ENCODE data around the gene CLECL1. TPM values are rescaled to one million over a fixed set of nuclear protein-coding genes. Genes with fewer than 3 reads are reported as not detected.

CLECL1 gene
- polyA plus RNA-seq (2013, experiment 1 of 2) = not detected
- not detected for polyA plus RNA-seq (2013, experiment 2 of 2)

DNA sequence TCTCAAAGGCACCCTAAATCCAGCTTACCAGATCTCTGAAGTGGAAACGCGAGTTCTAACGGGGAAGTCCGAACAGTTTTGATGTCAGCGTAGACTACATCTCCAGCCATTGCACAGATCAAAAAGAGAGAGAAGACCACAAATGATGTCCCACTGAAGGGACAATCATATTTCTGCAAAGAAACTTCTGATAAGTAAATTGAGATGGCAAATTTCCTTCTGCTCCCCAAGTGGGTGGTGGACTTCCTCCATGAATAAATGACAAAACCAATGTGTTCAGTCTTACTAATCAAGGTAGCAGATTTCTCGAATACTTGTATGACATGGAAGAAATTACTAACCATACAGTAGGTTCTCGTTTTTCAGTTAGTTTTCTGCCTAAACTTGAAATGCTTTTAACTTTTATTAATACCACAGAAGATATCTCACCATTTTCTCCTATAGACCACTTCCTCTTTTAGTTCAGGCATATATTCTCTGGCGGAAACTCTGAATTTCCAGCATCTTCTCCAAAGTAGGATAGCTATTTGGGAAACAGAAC, at the start of gene CLECL1:
CLECL1 (minus strand) TSS at position 177 of the 541 bp plus-strand sequence.
- no peak for DNase-seq (ENCODE audit: low spot score)
- H3K4me2 ChIP-seq (ENCODE audit: insufficient read depth, low read length, poor library complexity, severe bottlenecking) = no peak within 1 kb of the TSS
- no peak within 1 kb of the TSS for H3K18ac ChIP-seq (ENCODE audit: low read length)
- no peaks in the 10 kb centered on the region for H3K9me3 ChIP-seq (replicated peaks in 1 of 2; ENCODE audit: control insufficient read depth in 2 of 2, insufficient read depth in 1 of 2, low read depth in 1 of 2, low read length in 2 of 2)
- H2AK5ac ChIP-seq (ENCODE audit: low read depth, low read length) = no peak within 1 kb of the TSS
- H3K23ac ChIP-seq (ENCODE audit: low read depth, low read length, poor library complexity) = no peak within 1 kb of the TSS
- H3K27me3 ChIP-seq (ENCODE audit: control insufficient read depth in 3 of 3, insufficient read depth in 3 of 3, low read depth in 1 of 3, low read length in 3 of 3) = no peaks in the 10 kb centered on the region
- H3K4me1 ChIP-seq (ENCODE audit: control insufficient read depth in 2 of 2, insufficient read depth in 1 of 2, low read depth in 1 of 2, low read length in 2 of 2) = no peaks in the 10 kb centered on the region
- H3K36me3 ChIP-seq (replicated peaks in 1 of 2; ENCODE audit: control insufficient read depth in 2 of 2, insufficient read depth in 2 of 2, low read length in 2 of 2) = no peaks in the 10 kb centered on the region
- no peak within 1 kb of the TSS for H3K4ac ChIP-seq (ENCODE audit: low read length)
- no peak within 1 kb of the TSS for H2BK5ac ChIP-seq (ENCODE audit: low read length)
- no peak within 1 kb of the TSS for H4K8ac ChIP-seq (ENCODE audit: low read depth, low read length)
- no peak within 1 kb of the TSS for H3K4me3 ChIP-seq (ENCODE audit: low read length in 2 of 2)
- no peak within 1 kb of the TSS for H3K27ac ChIP-seq (replicated peaks; ENCODE audit: low read length)
- H2BK15ac ChIP-seq (ENCODE audit: low read length) = no peak within 1 kb of the TSS
- H2BK120ac ChIP-seq (ENCODE audit: low read depth, low read length) = no peak within 1 kb of the TSS
- no peak within 1 kb of the TSS for H3K14ac ChIP-seq (ENCODE audit: low read length)
- no peaks in the 10 kb centered on the region for H3K79me1 ChIP-seq (ENCODE audit: low read depth, low read length)
- no peak within 1 kb of the TSS for H2AFZ ChIP-seq (ENCODE audit: low read length)
- no peak within 1 kb of the TSS for H3K9ac ChIP-seq (ENCODE audit: low read depth, low read length, poor library complexity)
- no peak within 1 kb of the TSS for H4K91ac ChIP-seq (ENCODE audit: low read depth, low read length, poor library complexity)
- WGBS, 2 donors (ENCODE audit: extremely low coverage in 2 of 2, insufficient read length in 2 of 2, insufficient replicate concordance in 1 of 2) = no CpG with 5 or more reads among the region's 8 CpGs
- no peak within 1 kb of the TSS for H2BK12ac ChIP-seq (ENCODE audit: low read length)

- H2BK15ac ChIP-seq (ENCODE audit: low read length) = no peak overlapping the region
- H3K9me3 ChIP-seq (replicated peaks in 1 of 2; ENCODE audit: control insufficient read depth in 2 of 2, insufficient read depth in 1 of 2, low read depth in 1 of 2, low read length in 2 of 2) = no peaks in the 10 kb centered on the region
- no peak overlapping the region for H3K4ac ChIP-seq (ENCODE audit: low read length)
- H3K4me2 ChIP-seq (ENCODE audit: insufficient read depth, low read length, poor library complexity, severe bottlenecking) = no peak overlapping the region
- no CpG with 5 or more reads among the region's 2 CpGs for WGBS, 2 donors (ENCODE audit: extremely low coverage in 2 of 2, insufficient read length in 2 of 2, insufficient replicate concordance in 1 of 2)
- H3K27ac ChIP-seq (replicated peaks; ENCODE audit: low read length) = no peak overlapping the region
- DNase-seq (ENCODE audit: low spot score) = no peak
- H3K36me3 ChIP-seq (replicated peaks in 1 of 2; ENCODE audit: control insufficient read depth in 2 of 2, insufficient read depth in 2 of 2, low read length in 2 of 2) = no peaks in the 10 kb centered on the region
- no peak overlapping the region for H3K14ac ChIP-seq (ENCODE audit: low read length)
- no peak overlapping the region for H3K23ac ChIP-seq (ENCODE audit: low read depth, low read length, poor library complexity)
- no peak overlapping the region for H3K4me3 ChIP-seq (ENCODE audit: low read length in 2 of 2)
- no peak overlapping the region for H2BK12ac ChIP-seq (ENCODE audit: low read length)
- H2BK5ac ChIP-seq (ENCODE audit: low read length) = no peak overlapping the region
- H2BK120ac ChIP-seq (ENCODE audit: low read depth, low read length) = no peak overlapping the region
- H3K18ac ChIP-seq (ENCODE audit: low read length) = no peak overlapping the region
- no peaks in the 10 kb centered on the region for H3K79me1 ChIP-seq (ENCODE audit: low read depth, low read length)
- H3K4me1 ChIP-seq (ENCODE audit: control insufficient read depth in 2 of 2, insufficient read depth in 1 of 2, low read depth in 1 of 2, low read length in 2 of 2) = no peaks in the 10 kb centered on the region
- H2AK5ac ChIP-seq (ENCODE audit: low read depth, low read length) = no peak overlapping the region
- H2AFZ ChIP-seq (ENCODE audit: low read length) = no peak overlapping the region
- H3K9ac ChIP-seq (ENCODE audit: low read depth, low read length, poor library complexity) = no peak overlapping the region
- H3K27me3 ChIP-seq (ENCODE audit: control insufficient read depth in 3 of 3, insufficient read depth in 3 of 3, low read depth in 1 of 3, low read length in 3 of 3) = no peaks in the 10 kb centered on the region
- no peak overlapping the region for H4K8ac ChIP-seq (ENCODE audit: low read depth, low read length)
- no peak overlapping the region for H4K91ac ChIP-seq (ENCODE audit: low read depth, low read length, poor library complexity)
These were observed 48.5 kb upstream of the CLECL1 start for GRCh38 chr12:9781360-9781759.

DNA sequence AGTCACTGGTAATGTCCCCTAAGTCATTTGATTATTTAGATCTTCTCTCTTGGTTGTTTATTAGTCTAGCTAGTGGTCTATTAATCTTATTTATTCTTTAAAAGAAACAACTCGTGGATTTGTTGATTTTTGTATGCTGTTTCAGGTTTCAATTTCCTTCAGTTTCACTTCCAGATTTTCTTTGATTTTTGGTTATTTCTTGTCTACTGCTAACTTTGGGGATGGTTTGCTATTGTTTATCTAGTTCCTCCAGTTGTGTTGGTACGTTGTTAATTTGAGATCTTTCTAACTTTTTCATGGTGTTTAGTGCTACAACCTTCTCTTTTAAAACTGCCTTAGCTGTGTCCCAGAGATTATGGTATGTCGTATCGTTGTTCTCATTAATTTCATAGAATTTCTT, 46.3 kb upstream of the CLECL1 start:
- no peaks in the 10 kb centered on the region for H3K9me3 ChIP-seq (replicated peaks in 1 of 2; ENCODE audit: control insufficient read depth in 2 of 2, insufficient read depth in 1 of 2, low read depth in 1 of 2, low read length in 2 of 2)
- no peak overlapping the region for H3K18ac ChIP-seq (ENCODE audit: low read length)
- H2AK5ac ChIP-seq (ENCODE audit: low read depth, low read length) = no peak overlapping the region
- no peaks in the 10 kb centered on the region for H3K79me1 ChIP-seq (ENCODE audit: low read depth, low read length)
- H2BK5ac ChIP-seq (ENCODE audit: low read length) = no peak overlapping the region
- no peak overlapping the region for H3K4ac ChIP-seq (ENCODE audit: low read length)
- no peaks in the 10 kb centered on the region for H3K36me3 ChIP-seq (replicated peaks in 1 of 2; ENCODE audit: control insufficient read depth in 2 of 2, insufficient read depth in 2 of 2, low read length in 2 of 2)
- DNase-seq (ENCODE audit: low spot score) = no peak
- no peak overlapping the region for H4K8ac ChIP-seq (ENCODE audit: low read depth, low read length)
- H3K4me2 ChIP-seq (ENCODE audit: insufficient read depth, low read length, poor library complexity, severe bottlenecking) = no peak overlapping the region
- H3K27ac ChIP-seq (replicated peaks; ENCODE audit: low read length) = no peak overlapping the region
- no peaks in the 10 kb centered on the region for H3K4me1 ChIP-seq (ENCODE audit: control insufficient read depth in 2 of 2, insufficient read depth in 1 of 2, low read depth in 1 of 2, low read length in 2 of 2)
- WGBS, 2 donors (ENCODE audit: extremely low coverage in 2 of 2, insufficient read length in 2 of 2, insufficient replicate concordance in 1 of 2) = no CpG with 5 or more reads among the region's 4 CpGs
- no peak overlapping the region for H3K4me3 ChIP-seq (ENCODE audit: low read length in 2 of 2)
- H2AFZ ChIP-seq (ENCODE audit: low read length) = no peak overlapping the region
- H3K27me3 ChIP-seq (ENCODE audit: control insufficient read depth in 3 of 3, insufficient read depth in 3 of 3, low read depth in 1 of 3, low read length in 3 of 3) = no peaks in the 10 kb centered on the region
- H2BK120ac ChIP-seq (ENCODE audit: low read depth, low read length) = no peak overlapping the region
- H2BK15ac ChIP-seq (ENCODE audit: low read length) = no peak overlapping the region
- H3K9ac ChIP-seq (ENCODE audit: low read depth, low read length, poor library complexity) = no peak overlapping the region
- no peak overlapping the region for H2BK12ac ChIP-seq (ENCODE audit: low read length)
- no peak overlapping the region for H3K23ac ChIP-seq (ENCODE audit: low read depth, low read length, poor library complexity)
- no peak overlapping the region for H3K14ac ChIP-seq (ENCODE audit: low read length)
- no peak overlapping the region for H4K91ac ChIP-seq (ENCODE audit: low read depth, low read length, poor library complexity)

GRCh38 chr12:9776781-9777180, 43.9 kb upstream of the CLECL1 start:
- no peaks in the 10 kb centered on the region for H3K4me1 ChIP-seq (ENCODE audit: control insufficient read depth in 2 of 2, insufficient read depth in 1 of 2, low read depth in 1 of 2, low read length in 2 of 2)
- H3K23ac ChIP-seq (ENCODE audit: low read depth, low read length, poor library complexity) = no peak overlapping the region
- H2AK5ac ChIP-seq (ENCODE audit: low read depth, low read length) = no peak overlapping the region
- no peak overlapping the region for H3K4me2 ChIP-seq (ENCODE audit: insufficient read depth, low read length, poor library complexity, severe bottlenecking)
- no peak overlapping the region for H3K18ac ChIP-seq (ENCODE audit: low read length)
- no peak overlapping the region for H3K4me3 ChIP-seq (ENCODE audit: low read length in 2 of 2)
- no peaks in the 10 kb centered on the region for H3K27me3 ChIP-seq (ENCODE audit: control insufficient read depth in 3 of 3, insufficient read depth in 3 of 3, low read depth in 1 of 3, low read length in 3 of 3)
- H2BK15ac ChIP-seq (ENCODE audit: low read length) = no peak overlapping the region
- no peak overlapping the region for H2BK120ac ChIP-seq (ENCODE audit: low read depth, low read length)
- no peak overlapping the region for H3K9ac ChIP-seq (ENCODE audit: low read depth, low read length, poor library complexity)
- DNase-seq (ENCODE audit: low spot score) = no peak
- no peaks in the 10 kb centered on the region for H3K36me3 ChIP-seq (replicated peaks in 1 of 2; ENCODE audit: control insufficient read depth in 2 of 2, insufficient read depth in 2 of 2, low read length in 2 of 2)
- H3K14ac ChIP-seq (ENCODE audit: low read length) = no peak overlapping the region
- no peak overlapping the region for H2BK5ac ChIP-seq (ENCODE audit: low read length)
- no peaks in the 10 kb centered on the region for H3K9me3 ChIP-seq (replicated peaks in 1 of 2; ENCODE audit: control insufficient read depth in 2 of 2, insufficient read depth in 1 of 2, low read depth in 1 of 2, low read length in 2 of 2)
- H4K8ac ChIP-seq (ENCODE audit: low read depth, low read length) = no peak overlapping the region
- H3K4ac ChIP-seq (ENCODE audit: low read length) = no peak overlapping the region
- H3K79me1 ChIP-seq (ENCODE audit: low read depth, low read length) = no peaks in the 10 kb centered on the region
- no peak overlapping the region for H2BK12ac ChIP-seq (ENCODE audit: low read length)
- no peak overlapping the region for H3K27ac ChIP-seq (replicated peaks; ENCODE audit: low read length)
- H2AFZ ChIP-seq (ENCODE audit: low read length) = no peak overlapping the region
- no CpG with 5 or more reads among the region's 3 CpGs for WGBS, 2 donors (ENCODE audit: extremely low coverage in 2 of 2, insufficient read length in 2 of 2, insufficient replicate concordance in 1 of 2)
- H4K91ac ChIP-seq (ENCODE audit: low read depth, low read length, poor library complexity) = no peak overlapping the region

All from neuronal stem cell (in vitro differentiated cells).